GM19351 (cell line): Measurements from ENCODE around the gene HIP1.
"Not testable (repeated sequence)": the region's sequence is repeated elsewhere in the genome, so short reads cannot be mapped to it uniquely, and the experiment has no call there.

Source experiments
- ATAC-seq: cut with Tn5 transposase; IDR thresholded peaks from one replicate; pipeline ENCODE4 v1.9.1; 2021; ENCODE audit warnings: mild to moderate bottlenecking, moderate library complexity; ENCODE audit not compliant: unreplicated experiment

HIP1 gene

GRCh38 chr7:75717746-75718145 lies 21.0 kb downstream of the HIP1 start:
- not testable (repeated sequence) for ATAC-seq

DNA sequence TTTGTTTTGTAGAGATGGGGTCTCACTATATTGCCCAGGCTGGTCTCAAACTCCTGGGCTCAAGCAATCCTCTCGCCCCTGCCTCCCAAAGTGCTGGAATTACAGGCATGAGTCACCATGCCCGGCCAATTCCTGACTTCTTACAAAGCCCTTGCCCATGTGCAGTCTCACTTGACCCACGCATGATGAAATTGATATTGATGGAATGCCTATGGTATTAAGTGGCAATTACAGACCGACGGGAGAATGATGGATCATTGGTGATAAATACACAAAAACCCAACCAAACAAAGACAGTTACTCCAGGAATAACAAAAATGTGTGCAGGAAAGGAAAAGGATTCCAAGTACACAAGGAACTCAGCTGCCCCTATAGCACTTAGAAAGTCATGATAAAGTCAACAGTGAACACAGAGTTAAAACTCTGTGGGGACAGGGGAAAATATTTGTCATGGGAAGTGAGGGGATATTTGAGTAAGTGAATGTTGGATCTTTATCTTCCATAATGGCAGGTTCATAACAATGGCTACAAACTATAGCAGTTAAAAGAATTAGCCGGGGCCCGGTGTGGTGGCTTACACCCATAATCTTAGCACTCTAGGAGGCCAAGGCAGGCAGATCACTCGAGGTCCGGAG lies 21.6 kb downstream of the HIP1 start:
- ATAC-seq = no peak

GRCh38 chr7:75715864-75716263 lies 22.9 kb downstream of the HIP1 start:
- no peak for ATAC-seq

GRCh38 chr7:75712517-75713361 lies 26.0 kb downstream of the HIP1 start:
- no peak for ATAC-seq

DNA sequence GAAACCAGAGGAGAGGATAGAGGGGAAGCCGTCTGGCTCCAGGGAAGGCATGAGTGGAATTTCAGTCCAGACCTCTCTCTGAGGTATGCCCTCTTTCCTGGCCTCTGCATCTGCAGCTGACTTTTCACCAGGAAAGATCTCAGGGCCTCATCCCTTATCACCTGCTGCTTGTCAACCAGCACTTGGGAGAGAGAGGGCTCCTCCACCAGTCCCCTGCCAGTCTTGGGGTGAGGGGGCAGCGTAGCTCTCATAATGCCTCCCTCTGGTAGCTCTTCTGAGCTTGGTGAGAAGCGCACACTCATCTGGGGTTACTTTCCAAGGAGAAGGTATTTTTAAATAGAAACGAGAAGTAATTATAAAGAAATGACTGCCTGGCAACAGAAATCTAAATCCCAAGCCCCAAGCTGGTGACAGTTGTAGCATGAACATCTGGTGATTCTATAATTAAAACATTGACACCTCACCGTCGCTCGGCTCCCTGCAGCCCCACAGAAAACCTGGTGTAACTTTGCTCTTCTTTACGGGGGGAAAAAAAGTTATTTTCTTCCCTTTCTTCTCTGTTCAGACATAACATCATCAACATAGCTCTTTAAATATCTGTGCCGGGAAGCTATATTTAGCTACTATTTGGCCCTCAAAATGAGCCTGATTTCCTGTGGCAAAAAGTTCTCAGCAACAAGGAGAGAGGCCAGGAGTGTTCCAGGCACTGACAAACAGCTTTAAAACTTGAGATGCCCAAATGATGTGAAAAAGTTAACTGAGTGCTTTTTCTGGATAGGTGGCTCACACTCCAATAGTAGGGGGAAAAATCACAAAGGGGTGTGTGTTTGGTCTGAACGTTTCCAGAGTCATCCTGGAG lies 26.9 kb downstream of the HIP1 start:
- ATAC-seq = no peak

- no peak for ATAC-seq
These were observed 27.7 kb downstream of the HIP1 start for GRCh38 chr7:75711076-75711475.

- no peak for ATAC-seq
These were observed 33.8 kb downstream of the HIP1 start for GRCh38 chr7:75704928-75705327.

DNA sequence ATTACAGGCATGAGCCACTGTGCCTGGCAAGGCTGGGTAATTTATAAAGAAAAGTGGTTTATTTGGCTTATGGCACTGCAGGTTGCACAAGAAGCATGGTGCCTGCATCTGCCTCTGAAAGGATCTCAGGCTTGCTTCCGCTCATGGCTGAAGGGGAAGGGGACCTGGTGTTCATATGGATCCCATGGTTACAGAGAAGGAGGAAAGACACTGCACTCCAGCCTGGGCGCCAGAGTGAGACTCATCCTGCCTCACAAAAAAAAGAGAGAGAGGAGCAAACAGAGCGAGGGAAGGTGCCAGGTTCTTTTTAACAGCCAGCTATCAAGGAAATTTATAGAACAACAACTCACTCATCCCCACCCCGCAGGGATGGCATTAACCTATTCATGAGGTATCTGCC lies 36.2 kb downstream of the HIP1 start:
- ATAC-seq = no peak

- no peak for ATAC-seq
These were observed 38.7 kb downstream of the HIP1 start for GRCh38 chr7:75699993-75700392.

DNA sequence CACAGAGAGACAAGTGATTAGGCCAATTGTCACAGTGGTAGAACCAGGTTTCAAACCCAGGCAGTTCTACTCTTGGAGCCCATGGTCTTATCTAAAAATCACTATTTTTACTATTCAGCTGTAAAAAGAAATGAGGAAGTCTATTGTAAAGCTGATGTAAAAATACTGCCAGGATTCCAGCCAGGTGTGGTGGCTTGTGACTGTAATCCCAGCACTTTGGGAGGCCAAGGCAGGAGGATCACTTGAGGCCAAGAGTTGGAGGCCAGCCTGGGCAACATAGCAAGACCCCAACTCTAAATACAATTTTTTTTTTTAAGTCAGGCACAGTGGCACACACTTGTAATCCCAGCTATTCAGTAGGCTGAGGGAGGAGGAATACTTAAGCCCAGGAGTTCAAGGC lies 40.4 kb downstream of the HIP1 start:
- ATAC-seq = no peak

DNA sequence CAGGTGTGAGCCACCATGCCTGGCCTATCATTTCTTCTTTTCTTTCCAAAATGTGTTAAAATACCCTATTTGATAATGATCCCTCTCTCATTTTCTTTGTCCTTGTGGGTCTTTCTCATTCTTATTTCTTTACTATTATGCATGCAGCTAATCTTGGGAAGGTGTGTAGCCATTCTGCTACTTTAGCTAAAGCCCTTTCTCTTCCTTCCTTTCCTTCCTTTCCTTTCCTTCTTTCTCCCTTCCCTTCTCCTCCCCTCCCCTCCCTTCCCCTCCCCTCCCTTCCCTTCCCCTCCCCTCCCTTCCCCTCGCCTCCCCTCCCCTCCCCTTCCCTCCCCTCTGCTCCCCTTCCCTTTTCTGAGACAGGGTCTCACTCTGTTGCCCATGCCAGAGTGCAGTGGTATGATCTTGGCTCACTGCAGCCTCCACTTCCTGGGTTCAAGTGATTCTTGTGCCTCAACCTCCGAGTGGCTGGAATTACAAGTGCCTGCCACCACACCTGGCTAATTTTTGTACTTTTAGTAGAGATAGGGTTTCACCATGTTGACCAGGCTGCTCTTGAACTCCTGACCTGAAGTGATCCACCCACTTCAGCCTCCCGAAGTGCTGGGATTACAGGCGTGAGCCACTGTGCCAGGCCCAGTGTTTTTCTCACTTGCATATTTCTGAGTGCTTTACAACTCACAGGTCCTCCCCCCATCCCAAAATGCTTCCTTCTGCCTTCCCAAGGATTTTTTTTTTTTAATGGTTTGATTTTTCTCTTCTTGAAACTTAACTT lies 42.3 kb downstream of the HIP1 start:
- no peak for ATAC-seq

DNA sequence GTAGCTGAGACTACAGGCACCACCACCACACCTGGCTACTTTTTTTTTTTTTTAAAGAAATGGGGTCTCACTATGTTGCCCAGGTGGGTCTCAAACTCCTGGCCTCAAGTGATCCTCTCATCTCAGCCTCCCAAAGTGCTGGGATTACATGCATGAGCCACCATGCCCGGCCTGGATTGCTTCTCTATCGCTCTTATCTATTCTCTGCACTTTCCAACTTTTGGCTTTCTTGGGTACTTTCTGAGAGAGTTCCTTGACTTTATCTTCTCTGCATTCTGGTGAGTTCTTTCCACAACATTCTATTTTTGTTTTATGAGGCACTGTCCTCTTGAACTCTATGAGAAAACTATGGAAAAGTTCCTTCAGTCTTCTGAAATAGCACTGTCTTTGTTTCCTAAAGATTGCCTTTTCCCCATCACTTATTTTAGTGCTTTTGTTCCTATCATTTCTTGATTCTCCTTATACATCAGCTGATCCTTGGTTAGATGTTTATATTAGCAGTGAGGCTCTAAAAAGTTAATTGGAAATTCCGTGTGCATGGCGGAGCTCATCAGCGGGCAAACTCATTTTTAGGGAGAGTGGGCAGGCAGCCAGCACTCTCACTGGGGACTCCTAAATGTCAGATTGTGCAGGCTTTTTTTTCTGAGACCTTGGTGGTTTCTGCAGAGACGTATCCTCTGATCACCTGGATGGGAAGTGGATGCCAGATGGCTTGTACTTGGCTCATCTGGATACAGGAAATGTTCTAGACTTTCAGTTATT lies 43.9 kb downstream of the HIP1 start:
- no peak for ATAC-seq

GRCh38 chr7:75693668-75694067 lies 45.1 kb downstream of the HIP1 start:
- ATAC-seq = not testable (repeated sequence)

DNA sequence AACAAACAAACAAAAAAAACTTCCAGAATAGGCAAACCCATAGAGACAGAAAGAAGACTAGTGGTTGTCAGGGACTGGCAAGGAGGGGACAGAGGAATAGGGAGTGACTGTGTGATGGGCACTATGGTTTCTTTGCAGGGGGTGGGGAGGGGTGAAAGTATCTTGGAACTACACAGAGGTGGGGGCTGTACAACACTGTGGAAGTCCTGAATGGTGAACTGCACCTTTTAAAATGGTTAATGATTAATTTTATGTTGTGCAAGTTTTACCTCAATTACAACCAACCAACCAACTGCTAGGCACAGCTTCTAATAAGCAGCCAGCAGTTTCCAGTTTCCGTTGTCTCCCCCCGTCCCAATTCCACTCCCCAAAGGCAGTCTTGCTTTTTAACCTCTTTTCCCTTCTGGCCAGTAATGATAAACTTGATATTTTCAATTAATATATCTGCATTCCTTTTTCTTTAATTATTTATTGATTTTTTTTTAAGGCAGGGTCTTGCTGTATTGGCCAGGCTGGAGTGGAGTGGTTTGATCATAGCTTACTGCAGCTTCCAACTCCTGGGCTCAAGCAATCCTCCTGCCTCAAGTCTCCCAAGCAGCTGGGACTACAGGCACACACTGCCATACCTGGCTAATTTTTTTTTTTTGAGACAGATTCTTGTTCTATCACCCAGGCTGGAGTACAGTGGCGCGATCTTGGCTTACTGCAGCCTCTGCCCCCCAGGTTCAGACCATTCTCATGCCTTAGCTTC lies 46.8 kb downstream of the HIP1 start:
- ATAC-seq = no peak

- ATAC-seq = peak; percentile 48
These were observed 48.6 kb downstream of the HIP1 start for GRCh38 chr7:75690121-75690523.

GRCh38 chr7:75689246-75690099 lies 49.3 kb downstream of the HIP1 start:
- ATAC-seq = no peak

- no peak for ATAC-seq
These were observed 50.3 kb downstream of the HIP1 start for GRCh38 chr7:75688200-75689136.
